Brain microvascular endothelial cell (primary cell): ENCODE measurements around the gene POU6F1.
A peak's percentile ranks its signal among the peaks of the same experiment; 100 is the strongest.

Experiments
- DNase-seq: peaks from one replicate; pipeline ENCODE4 v3.0.0-alpha.2; 2020
- H3K27ac ChIP-seq: fragments of 250-450 bp; sonication (Bioruptor Pico); 2 replicates; pipeline ENCODE4 v1.5.1; 2020; ENCODE audit warnings: mild to moderate bottlenecking, moderate library complexity
- H3K27me3 ChIP-seq: fragments of 250-450 bp; sonication (Bioruptor Pico); replicated peaks from 2 replicates; pipeline ENCODE4 v1.5.1; 2020; ENCODE audit warnings: mild to moderate bottlenecking
- H3K36me3 ChIP-seq: fragments of 250-450 bp; sonication (Bioruptor Pico); replicated peaks from 2 replicates; pipeline ENCODE4 v1.5.1; 2020; ENCODE audit warnings: mild to moderate bottlenecking
- H3K4me3 ChIP-seq: 2 replicates; pipeline ENCODE4 v1.5.1; 2011; ENCODE audit warnings: low read depth, mild to moderate bottlenecking, control low read depth, low read length, moderate library complexity
- CTCF ChIP-seq: IDR thresholded peaks from 2 replicates; pipeline ENCODE4 v1.5.1; 2011; ENCODE audit warnings: low read depth, mild to moderate bottlenecking, moderate library complexity, low read length, control low read depth, inconsistent platforms; ENCODE audit errors: missing control alignments
- in situ Hi-C: cut with HindIII; loops from 2 replicates; pipeline ENCODE4 v1.10.0; 2017; ENCODE audit warnings: low sequenced_read_pairs, low pct_ligation_motif_present

Gene POU6F1

DNA sequence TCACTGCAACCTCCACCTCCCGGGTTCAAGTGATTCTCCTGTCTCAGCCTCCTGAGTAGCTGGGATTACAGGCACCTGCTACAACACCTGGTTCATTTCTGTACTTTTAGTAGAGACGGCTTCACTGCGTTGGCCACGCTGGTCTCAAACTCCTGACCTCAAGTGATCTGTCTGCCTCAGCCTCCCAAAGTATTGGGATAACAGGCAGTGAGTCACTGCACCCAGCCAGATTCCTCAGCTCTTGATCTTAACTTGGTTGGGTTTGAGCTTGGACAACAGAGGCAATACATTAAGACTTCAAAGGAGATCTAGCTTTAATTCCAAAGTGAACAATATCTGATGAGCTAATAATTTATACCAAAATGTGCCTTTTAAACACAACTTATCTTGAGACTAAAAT lies 26.4 kb upstream of the POU6F1 start:
- in situ Hi-C loops = no loop called here
- Histone ChIP-seq H3K27ac (no peak overlapping the region), H3K27me3 (no peaks in the 10 kb centered on the region), H3K4me3 (no peak overlapping the region), H3K36me3 (peaks cover 43% of the 10 kb centered on the region)
- no peak for TF ChIP-seq CTCF
- DNase-seq = peak; percentile 22

GRCh38 chr12:51242876-51243275 lies 25.0 kb upstream of the POU6F1 start:
- Histone ChIP-seq H3K27me3 (no peaks in the 10 kb centered on the region), H3K4me3 (no peak overlapping the region), H3K36me3 (peaks cover 43% of the 10 kb centered on the region), H3K27ac (no peak overlapping the region)
- in situ Hi-C loops = no loop called here
- no peak for DNase-seq
- no peak for TF ChIP-seq CTCF

GRCh38 chr12:51242120-51242519 lies 24.3 kb upstream of the POU6F1 start:
- in situ Hi-C loops = no loop called here
- no peak for TF ChIP-seq CTCF
- Histone ChIP-seq H3K4me3 (no peak overlapping the region), H3K27me3 (no peaks in the 10 kb centered on the region), H3K27ac (no peak overlapping the region), H3K36me3 (peaks cover 43% of the 10 kb centered on the region)
- DNase-seq = no peak

DNA sequence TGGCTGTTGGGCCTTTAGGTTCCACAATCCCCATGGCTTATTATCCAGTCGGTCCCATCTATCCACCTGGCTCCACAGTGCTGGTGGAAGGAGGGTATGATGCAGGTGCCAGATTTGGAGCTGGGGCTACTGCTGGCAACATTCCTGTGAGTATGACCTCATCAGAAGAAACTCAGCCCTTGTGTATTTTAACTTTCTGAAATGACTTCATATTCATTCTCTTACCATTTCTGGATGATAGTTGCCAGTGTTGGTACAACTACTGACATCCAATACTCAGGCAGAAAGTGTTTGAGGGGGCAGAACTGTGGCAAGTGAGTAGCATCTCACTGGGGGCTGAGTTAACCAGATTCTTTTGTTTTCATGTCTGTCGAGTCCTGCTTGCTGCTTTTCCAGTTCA lies 23.1 kb upstream of the POU6F1 start:
- DNase-seq = peak; percentile 8
- no peaks in the 10 kb centered on the region for H3K27me3 ChIP-seq
- no peak overlapping the region for H3K4me3 ChIP-seq
- H3K36me3 ChIP-seq = peaks cover 39% of the 10 kb centered on the region
- TF ChIP-seq CTCF = no peak
- in situ Hi-C loops = no loop called here
- no peak overlapping the region for H3K27ac ChIP-seq

DNA sequence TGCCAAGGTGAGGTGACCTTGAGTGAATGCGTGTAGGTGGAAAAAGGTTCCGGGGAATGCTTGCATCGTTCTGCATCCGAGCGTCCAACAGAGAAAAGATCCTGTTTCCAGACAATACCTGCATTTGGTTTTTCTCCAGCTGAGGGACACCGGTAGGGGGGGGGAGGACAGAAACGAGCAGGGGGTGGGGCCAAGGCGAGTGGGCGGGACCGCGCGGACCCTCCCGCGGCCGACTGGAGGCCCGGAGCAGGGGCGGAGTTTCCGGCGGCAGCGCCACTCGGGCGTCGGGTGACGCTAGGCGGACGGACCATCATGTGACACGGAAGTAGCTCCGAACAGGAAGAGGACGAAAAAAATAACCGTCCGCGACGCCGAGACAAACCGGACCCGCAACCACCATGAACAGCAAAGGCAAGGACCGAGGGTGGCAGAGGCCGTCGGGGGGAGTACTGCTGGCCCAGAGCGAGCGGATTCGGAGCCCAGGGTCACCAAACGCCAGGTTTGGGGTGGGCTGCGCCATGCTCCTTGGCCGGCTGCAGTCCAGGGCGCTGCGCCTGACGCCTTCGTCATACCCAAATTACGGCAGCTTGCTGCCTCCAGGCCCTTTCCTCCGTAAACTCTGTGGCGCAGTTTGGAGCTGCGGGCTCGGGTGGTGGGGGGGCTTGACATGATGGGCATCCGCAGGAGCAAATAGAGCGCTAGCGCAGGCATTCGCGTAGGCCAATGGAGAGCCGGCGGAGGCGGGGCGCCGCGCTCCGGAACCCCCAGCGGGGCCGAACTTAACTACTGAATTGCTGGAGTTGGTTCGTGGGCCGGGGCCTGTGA lies 20.9 kb upstream of the POU6F1 start, which contains the start of gene DAZAP2:
TSS of gene DAZAP2 (plus strand) at position 317 of the 825 bp plus-strand sequence. CDS start at position 399, 82 bp downstream.
- peak within 1 kb of the TSS; percentile 100 for H3K4me3 ChIP-seq
- in situ Hi-C loops = no loop called here
- peak within 1 kb of the TSS; percentile 99 for H3K27ac ChIP-seq
- peaks cover 24% of the 10 kb centered on the region for H3K36me3 ChIP-seq
- TF ChIP-seq CTCF = peak; percentile 24
- peak; percentile 93 for DNase-seq
- no peaks in the 10 kb centered on the region for H3K27me3 ChIP-seq
